Mesenchymal stem cell (in vitro differentiated cells and primary cell): Measurements from ENCODE around the gene EHD1.
A peak's percentile ranks its signal among the peaks of the same experiment; 100 is the strongest.

Source experiments
- DNase-seq: peaks from one replicate; pipeline ENCODE4 v3.0.0-alpha.2; 2013
- H2AFZ ChIP-seq: one replicate; pipeline ENCODE4 v1.6.1; 2013; ENCODE audit warnings: low read depth, mild to moderate bottlenecking, control low read depth, inconsistent platforms, low read length, moderate library complexity
- H2AK5ac ChIP-seq: 2 replicates; pipeline ENCODE4 v1.6.1; 2013; ENCODE audit warnings: low read length, moderate library complexity, mild to moderate bottlenecking, inconsistent platforms; ENCODE audit not compliant: severe bottlenecking
- H2BK120ac ChIP-seq: one replicate; pipeline ENCODE4 v1.6.1; 2013; ENCODE audit warnings: low read depth, mild to moderate bottlenecking, inconsistent platforms, low read length, moderate library complexity
- H2BK12ac ChIP-seq, 2 experiments: one replicate each; pipeline ENCODE4 v1.6.1; 2013; ENCODE audit warnings: inconsistent platforms in 2 of 2, low read length in 2 of 2, mild to moderate bottlenecking in 2 of 2, moderate library complexity in 2 of 2, control low read depth in 1 of 2
- H2BK15ac ChIP-seq: one replicate; pipeline ENCODE4 v1.6.1; 2013; ENCODE audit warnings: mild to moderate bottlenecking, low read depth, inconsistent platforms; ENCODE audit not compliant: poor library complexity, severe bottlenecking
- H2BK5ac ChIP-seq: 2 replicates; pipeline ENCODE4 v1.6.1; 2013; ENCODE audit warnings: low read depth, mild to moderate bottlenecking, low read length, control low read depth, inconsistent platforms; ENCODE audit not compliant: poor library complexity, severe bottlenecking
- H3K14ac ChIP-seq, 2 experiments: one replicate each; pipeline ENCODE4 v1.6.1; 2013; ENCODE audit warnings: inconsistent platforms in 2 of 2, low read length in 2 of 2, control low read depth in 1 of 2, mild to moderate bottlenecking in 1 of 2, moderate library complexity in 1 of 2
- H3K18ac ChIP-seq, 2 experiments: one replicate each; pipeline ENCODE4 v1.6.1; 2013; ENCODE audit warnings: inconsistent platforms in 2 of 2, low read length in 2 of 2, control low read depth in 1 of 2, low read depth in 1 of 2, mild to moderate bottlenecking in 1 of 2
- H3K23ac ChIP-seq, 2 experiments: one replicate each; pipeline ENCODE4 v1.6.1; 2013; ENCODE audit warnings: inconsistent platforms in 2 of 2, low read length in 2 of 2, mild to moderate bottlenecking in 2 of 2, moderate library complexity in 2 of 2, control low read depth in 1 of 2
- H3K27ac ChIP-seq: 2 replicates; pipeline ENCODE4 v1.5.1; 2013; ENCODE audit warnings: mild to moderate bottlenecking, moderate library complexity, low read length, control low read depth, inconsistent platforms; ENCODE audit not compliant: poor library complexity, severe bottlenecking
- H3K27me3 ChIP-seq, 2 experiments: 2 replicates each; pipeline versions ENCODE4 v1.6.1 to v1.7.0; 2013; ENCODE audit warnings: low read length in 2 of 2, mild to moderate bottlenecking in 2 of 2, moderate library complexity in 2 of 2, control low read depth in 1 of 2, inconsistent platforms in 1 of 2; ENCODE audit not compliant: control insufficient read depth in 1 of 2, insufficient read depth in 1 of 2
- H3K36me3 ChIP-seq, 2 experiments: 2 replicates each; pipeline versions ENCODE4 v1.6.1 to v1.7.0; 2013; ENCODE audit warnings: low read length in 2 of 2, control low read depth in 1 of 2, inconsistent platforms in 1 of 2, low read depth in 1 of 2, mild to moderate bottlenecking in 1 of 2; ENCODE audit not compliant: insufficient read depth in 2 of 2, control insufficient read depth in 1 of 2
- H3K4ac ChIP-seq, 2 experiments: one replicate each; pipeline ENCODE4 v1.6.1; 2013; ENCODE audit warnings: inconsistent platforms in 2 of 2, low read length in 2 of 2, mild to moderate bottlenecking in 2 of 2, moderate library complexity in 2 of 2, control low read depth in 1 of 2, low read depth in 1 of 2
- H3K4me1 ChIP-seq: 2 replicates; pipeline ENCODE4 v1.6.1; 2013; ENCODE audit warnings: low read depth, low read length, control low read depth; ENCODE audit not compliant: control insufficient read depth, insufficient read depth
- H3K4me2 ChIP-seq: 2 replicates; pipeline ENCODE4 v1.6.1; 2013; ENCODE audit warnings: low read length, mild to moderate bottlenecking, inconsistent platforms; ENCODE audit not compliant: poor library complexity, severe bottlenecking
- H3K4me3 ChIP-seq, 2 experiments: 2 replicates each; pipeline versions ENCODE4 v1.5.1 to v1.7.0; 2013; ENCODE audit warnings: low read length in 2 of 2, mild to moderate bottlenecking in 2 of 2, control low read depth in 1 of 2, low read depth in 1 of 2; ENCODE audit not compliant: insufficient read depth in 1 of 2
- H3K79me1 ChIP-seq: replicated peaks from 2 replicates; pipeline ENCODE4 v1.6.1; 2013; ENCODE audit warnings: mild to moderate bottlenecking, control low read depth, low read length, inconsistent platforms; ENCODE audit not compliant: poor library complexity, severe bottlenecking
- H3K9ac ChIP-seq: 2 replicates; pipeline ENCODE4 v1.7.0; 2013; ENCODE audit warnings: mild to moderate bottlenecking, low read length, moderate library complexity
- H3K9me3 ChIP-seq: 2 replicates; pipeline ENCODE4 v1.7.0; 2013; ENCODE audit warnings: mild to moderate bottlenecking, low read length; ENCODE audit not compliant: control insufficient read depth
- H4K8ac ChIP-seq: one replicate; pipeline ENCODE4 v1.6.1; 2013; ENCODE audit warnings: inconsistent platforms, mild to moderate bottlenecking, low read length, moderate library complexity
- H4K91ac ChIP-seq: one replicate; pipeline ENCODE4 v1.6.1; 2013; ENCODE audit warnings: mild to moderate bottlenecking, low read length, inconsistent platforms
- WGBS: methylation state at CpG from one replicate; pipeline ENCODE4 v1.1.7; 2013; ENCODE audit warnings: mixed read lengths; 5-methylcytosine and 5-hydroxymethylcytosine counted together

The EHD1 gene

GRCh38 chr11:64872790-64873488 is 5.5 kb downstream of the EHD1 start:
- Histone ChIP-seq H3K18ac (no peak overlapping the region), H4K8ac (no peak overlapping the region), H2BK12ac (no peak overlapping the region), H2BK15ac (no peak overlapping the region), H3K9me3 (no peaks in the 10 kb centered on the region), H2AFZ (no peak overlapping the region), H3K4ac (no peak overlapping the region), H3K4me2 (no peak overlapping the region), H2BK5ac (no peak overlapping the region), H3K23ac (no peak overlapping the region), H4K91ac (no peak overlapping the region), H3K27me3 (no peaks in the 10 kb centered on the region), H3K14ac (no peak overlapping the region), H3K4me3 (no peak overlapping the region), H3K27ac (no peak overlapping the region), H2BK120ac (no peak overlapping the region), H3K79me1 (no peaks in the 10 kb centered on the region), H3K9ac (no peak overlapping the region), H2AK5ac (no peak overlapping the region), H3K36me3 (peaks cover 34 to 54% of the 10 kb centered on the region in 2 experiments), H3K4me1 (peaks cover 71% of the 10 kb centered on the region)
- WGBS: 87% methylated on average over 7 of the region's 8 CpGs
- DNase-seq: no peak

GRCh38 chr11:64871492-64871891 is 6.9 kb downstream of the EHD1 start:
- peaks cover 41 to 57% of the 10 kb centered on the region in 2 experiments for H3K36me3 ChIP-seq
- H4K91ac ChIP-seq: peak overlapping the region; percentile 30
- peak overlapping the region; percentile 60 for H2BK15ac ChIP-seq
- H3K4me3 ChIP-seq: no peak overlapping the region
- H2BK5ac ChIP-seq: no peak overlapping the region
- no peak overlapping the region for H3K9ac ChIP-seq
- H3K27me3 ChIP-seq: no peaks in the 10 kb centered on the region
- peaks cover 71% of the 10 kb centered on the region for H3K4me1 ChIP-seq
- no peak overlapping the region for H2BK120ac ChIP-seq
- no peak for DNase-seq
- peak overlapping the region in 1 of 2 experiments; percentile 6 for H3K18ac ChIP-seq
- peak overlapping the region in 1 of 2 experiments; percentile 10 for H3K4ac ChIP-seq
- no peaks in the 10 kb centered on the region for H3K79me1 ChIP-seq
- no peak overlapping the region for H2AK5ac ChIP-seq
- H3K27ac ChIP-seq: no peak overlapping the region
- H2AFZ ChIP-seq: no peak overlapping the region
- H3K23ac ChIP-seq: no peak overlapping the region
- H2BK12ac ChIP-seq: peak overlapping the region in 1 of 2 experiments; percentile 20
- H3K9me3 ChIP-seq: no peaks in the 10 kb centered on the region
- 63% methylated on average over 3 of the region's 3 CpGs for WGBS
- H3K4me2 ChIP-seq: no peak overlapping the region
- H3K14ac ChIP-seq: no peak overlapping the region
- peak overlapping the region; percentile 10 for H4K8ac ChIP-seq

- Histone ChIP-seq H2BK120ac (no peak overlapping the region), H3K23ac (peak overlapping the region in 1 of 2 experiments; percentile 90), H3K4ac (peak overlapping the region; percentile 48 to 50), H2BK5ac (no peak overlapping the region), H3K9me3 (no peaks in the 10 kb centered on the region), H3K18ac (peak overlapping the region; percentile 6 to 73), H3K4me2 (peak overlapping the region; percentile 23), H3K79me1 (no peaks in the 10 kb centered on the region), H4K8ac (peak overlapping the region; percentile 24), H3K14ac (peak overlapping the region in 1 of 2 experiments; percentile 87), H3K36me3 (peaks cover 41 to 57% of the 10 kb centered on the region in 2 experiments), H2BK12ac (peak overlapping the region; percentile 31 to 95), H3K4me1 (peaks cover 69% of the 10 kb centered on the region), H4K91ac (peak overlapping the region; percentile 44), H2AFZ (no peak overlapping the region), H2AK5ac (peak overlapping the region; percentile 88), H3K27ac (peak overlapping the region; percentile 92), H2BK15ac (peak overlapping the region; percentile 19), H3K27me3 (no peaks in the 10 kb centered on the region), H3K4me3 (peak overlapping the region in 1 of 2 experiments; percentile 24), H3K9ac (peak overlapping the region; percentile 76)
- DNase-seq: no peak
- 69% methylated on average over 20 of the region's 20 CpGs for WGBS
Measured at GRCh38 chr11:64870893-64871466, 7.4 kb downstream of the EHD1 start.

- Histone ChIP-seq H3K9me3 (no peaks in the 10 kb centered on the region), H3K18ac (peak overlapping the region; percentile 6 to 73), H3K4me2 (peak overlapping the region; percentile 15), H4K8ac (peak overlapping the region; percentile 78), H3K23ac (peak overlapping the region in 1 of 2 experiments; percentile 91), H3K4ac (peak overlapping the region; percentile 45 to 48), H3K14ac (peak overlapping the region in 1 of 2 experiments; percentile 80), H2AFZ (no peak overlapping the region), H2BK5ac (peak overlapping the region; percentile 73), H3K9ac (peak overlapping the region; percentile 76), H2BK12ac (peak overlapping the region; percentile 80 to 95), H3K27ac (peak overlapping the region; percentile 92), H4K91ac (peak overlapping the region; percentile 44), H3K4me3 (peak overlapping the region in 1 of 2 experiments; percentile 51), H2AK5ac (peak overlapping the region; percentile 97), H2BK120ac (peak overlapping the region; percentile 34), H3K4me1 (peaks cover 65% of the 10 kb centered on the region), H2BK15ac (peak overlapping the region; percentile 19), H3K36me3 (peaks cover 41 to 53% of the 10 kb centered on the region in 2 experiments), H3K79me1 (no peaks in the 10 kb centered on the region), H3K27me3 (no peaks in the 10 kb centered on the region)
- peak; percentile 93 for DNase-seq
- WGBS: 27% methylated on average over 19 of the region's 19 CpGs
Measured at GRCh38 chr11:64870176-64870892, 8.1 kb downstream of the EHD1 start.
